ENCODE measurements around the gene LARP4B. TPM values are rescaled to one million over a fixed set of nuclear protein-coding genes. Genes with fewer than 3 reads are reported as not detected.

LARP4B gene
- total and polyA plus RNA-seq, 2 experiments from 2014 or later: 18.3 to 52.3 TPM

DNA sequence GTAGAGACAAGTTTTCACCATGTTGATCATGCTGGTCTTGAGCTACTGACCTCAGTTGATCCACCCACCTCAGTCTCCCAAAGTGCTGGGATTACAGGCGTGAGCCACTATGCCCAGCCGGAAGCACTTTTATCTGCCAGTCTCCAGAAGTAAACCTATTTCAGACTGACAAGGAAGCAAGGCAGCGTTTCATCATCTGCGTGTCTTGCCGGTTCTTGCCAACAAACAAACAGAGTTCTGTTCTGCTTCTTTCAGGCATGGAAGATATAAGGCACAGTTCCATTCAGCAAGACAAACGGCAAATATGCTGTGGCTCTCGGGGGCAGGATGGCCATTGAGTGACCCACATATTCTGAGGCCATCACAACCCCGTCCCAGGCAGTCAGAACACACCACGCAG, 15.5 kb upstream of the LARP4B start (continued):
- TF ChIP-seq, protein P1, sequence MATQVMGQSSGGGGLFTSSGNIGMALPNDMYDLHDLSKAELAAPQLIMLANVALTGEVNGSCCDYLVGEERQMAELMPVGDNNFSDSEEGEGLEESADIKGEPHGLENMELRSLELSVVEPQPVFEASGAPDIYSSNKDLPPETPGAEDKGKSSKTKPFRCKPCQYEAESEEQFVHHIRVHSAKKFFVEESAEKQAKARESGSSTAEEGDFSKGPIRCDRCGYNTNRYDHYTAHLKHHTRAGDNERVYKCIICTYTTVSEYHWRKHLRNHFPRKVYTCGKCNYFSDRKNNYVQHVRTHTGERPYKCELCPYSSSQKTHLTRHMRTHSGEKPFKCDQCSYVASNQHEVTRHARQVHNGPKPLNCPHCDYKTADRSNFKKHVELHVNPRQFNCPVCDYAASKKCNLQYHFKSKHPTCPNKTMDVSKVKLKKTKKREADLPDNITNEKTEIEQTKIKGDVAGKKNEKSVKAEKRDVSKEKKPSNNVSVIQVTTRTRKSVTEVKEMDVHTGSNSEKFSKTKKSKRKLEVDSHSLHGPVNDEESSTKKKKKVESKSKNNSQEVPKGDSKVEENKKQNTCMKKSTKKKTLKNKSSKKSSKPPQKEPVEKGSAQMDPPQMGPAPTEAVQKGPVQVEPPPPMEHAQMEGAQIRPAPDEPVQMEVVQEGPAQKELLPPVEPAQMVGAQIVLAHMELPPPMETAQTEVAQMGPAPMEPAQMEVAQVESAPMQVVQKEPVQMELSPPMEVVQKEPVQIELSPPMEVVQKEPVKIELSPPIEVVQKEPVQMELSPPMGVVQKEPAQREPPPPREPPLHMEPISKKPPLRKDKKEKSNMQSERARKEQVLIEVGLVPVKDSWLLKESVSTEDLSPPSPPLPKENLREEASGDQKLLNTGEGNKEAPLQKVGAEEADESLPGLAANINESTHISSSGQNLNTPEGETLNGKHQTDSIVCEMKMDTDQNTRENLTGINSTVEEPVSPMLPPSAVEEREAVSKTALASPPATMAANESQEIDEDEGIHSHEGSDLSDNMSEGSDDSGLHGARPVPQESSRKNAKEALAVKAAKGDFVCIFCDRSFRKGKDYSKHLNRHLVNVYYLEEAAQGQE (IDR thresholded peaks at IDR 0.05; ENCODE audit: unreplicated experiment): no peak
- TF ChIP-seq EZH2phosphoT487 (IDR thresholded peaks at IDR 0.05; ENCODE audit: unreplicated experiment) (no peak), ZNF114 (CRISPR knock-in tag; IDR thresholded peaks at IDR 0.05) (no peak)

DNA sequence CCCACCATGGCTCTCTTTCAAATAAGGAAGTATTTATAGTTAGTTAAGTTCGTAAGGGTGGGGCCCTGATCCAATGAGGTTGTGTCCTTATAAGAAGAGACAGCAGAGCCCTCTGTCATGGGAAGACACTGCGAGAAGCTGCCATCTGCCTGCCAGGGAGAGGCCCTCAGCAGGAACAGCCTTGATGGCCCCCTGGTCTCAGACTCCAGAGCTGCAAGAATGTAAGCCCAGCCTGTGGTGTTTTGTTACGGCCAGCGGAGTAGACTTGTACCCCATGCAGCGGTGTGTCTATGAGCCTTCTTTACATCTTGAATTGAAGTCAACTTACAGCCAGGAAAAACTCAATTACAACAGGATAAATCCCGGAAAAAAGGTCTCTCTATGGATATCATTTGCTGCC, 14.3 kb upstream of the LARP4B start:
- ATAC-seq (peak; percentile 81), DNase-seq (ENCODE audit: low spot score) (peak; percentile 32)
- no peaks in the 10 kb centered on the region for H3K9me3 Mint-ChIP-seq
- H2AFZ ChIP-seq: no peak overlapping the region
- H4K20me1 ChIP-seq (replicated peaks; ENCODE audit: insufficient read depth): no peaks in the 10 kb centered on the region
- H3K4me1 ChIP-seq (ENCODE audit: insufficient read depth): no peaks in the 10 kb centered on the region
- no peak overlapping the region for H3K27ac Mint-ChIP-seq
- no peaks in the 10 kb centered on the region for H3K9me2 ChIP-seq (ENCODE audit: insufficient read depth)
- H3K27me3 Mint-ChIP-seq (ENCODE audit: insufficient read depth, low read depth, poor library complexity): peaks cover 1% of the 10 kb centered on the region
- H3F3A ChIP-seq (replicated peaks; ENCODE audit: low read depth): no peaks in the 10 kb centered on the region
- no peaks in the 10 kb centered on the region for H3K36me3 Mint-ChIP-seq (ENCODE audit: low read depth)
- H3K4me1 Mint-ChIP-seq: peaks cover 6% of the 10 kb centered on the region; the same call in 1 of the 3 replicates
- H3K27ac ChIP-seq (ENCODE audit: low read depth): no peak overlapping the region
- TF ChIP-seq, protein P2, sequence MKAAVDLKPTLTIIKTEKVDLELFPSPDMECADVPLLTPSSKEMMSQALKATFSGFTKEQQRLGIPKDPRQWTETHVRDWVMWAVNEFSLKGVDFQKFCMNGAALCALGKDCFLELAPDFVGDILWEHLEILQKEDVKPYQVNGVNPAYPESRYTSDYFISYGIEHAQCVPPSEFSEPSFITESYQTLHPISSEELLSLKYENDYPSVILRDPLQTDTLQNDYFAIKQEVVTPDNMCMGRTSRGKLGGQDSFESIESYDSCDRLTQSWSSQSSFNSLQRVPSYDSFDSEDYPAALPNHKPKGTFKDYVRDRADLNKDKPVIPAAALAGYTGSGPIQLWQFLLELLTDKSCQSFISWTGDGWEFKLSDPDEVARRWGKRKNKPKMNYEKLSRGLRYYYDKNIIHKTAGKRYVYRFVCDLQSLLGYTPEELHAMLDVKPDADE (IDR thresholded peaks at IDR 0.05): no peak
- TF ChIP-seq EZH2phosphoT487 (IDR thresholded peaks at IDR 0.05; ENCODE audit: unreplicated experiment) (no peak), ZNF331 (CRISPR knock-in tag; IDR thresholded peaks at IDR 0.05; ENCODE audit: low read depth) (no peak), ZNF114 (CRISPR knock-in tag; IDR thresholded peaks at IDR 0.05) (no peak)
- TF ChIP-seq, protein P3, sequence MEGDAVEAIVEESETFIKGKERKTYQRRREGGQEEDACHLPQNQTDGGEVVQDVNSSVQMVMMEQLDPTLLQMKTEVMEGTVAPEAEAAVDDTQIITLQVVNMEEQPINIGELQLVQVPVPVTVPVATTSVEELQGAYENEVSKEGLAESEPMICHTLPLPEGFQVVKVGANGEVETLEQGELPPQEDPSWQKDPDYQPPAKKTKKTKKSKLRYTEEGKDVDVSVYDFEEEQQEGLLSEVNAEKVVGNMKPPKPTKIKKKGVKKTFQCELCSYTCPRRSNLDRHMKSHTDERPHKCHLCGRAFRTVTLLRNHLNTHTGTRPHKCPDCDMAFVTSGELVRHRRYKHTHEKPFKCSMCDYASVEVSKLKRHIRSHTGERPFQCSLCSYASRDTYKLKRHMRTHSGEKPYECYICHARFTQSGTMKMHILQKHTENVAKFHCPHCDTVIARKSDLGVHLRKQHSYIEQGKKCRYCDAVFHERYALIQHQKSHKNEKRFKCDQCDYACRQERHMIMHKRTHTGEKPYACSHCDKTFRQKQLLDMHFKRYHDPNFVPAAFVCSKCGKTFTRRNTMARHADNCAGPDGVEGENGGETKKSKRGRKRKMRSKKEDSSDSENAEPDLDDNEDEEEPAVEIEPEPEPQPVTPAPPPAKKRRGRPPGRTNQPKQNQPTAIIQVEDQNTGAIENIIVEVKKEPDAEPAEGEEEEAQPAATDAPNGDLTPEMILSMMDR (conservative IDR thresholded peaks at IDR 0.05; ENCODE audit: low read depth in 2 of 2): no peak
- TF ChIP-seq, protein P4, sequence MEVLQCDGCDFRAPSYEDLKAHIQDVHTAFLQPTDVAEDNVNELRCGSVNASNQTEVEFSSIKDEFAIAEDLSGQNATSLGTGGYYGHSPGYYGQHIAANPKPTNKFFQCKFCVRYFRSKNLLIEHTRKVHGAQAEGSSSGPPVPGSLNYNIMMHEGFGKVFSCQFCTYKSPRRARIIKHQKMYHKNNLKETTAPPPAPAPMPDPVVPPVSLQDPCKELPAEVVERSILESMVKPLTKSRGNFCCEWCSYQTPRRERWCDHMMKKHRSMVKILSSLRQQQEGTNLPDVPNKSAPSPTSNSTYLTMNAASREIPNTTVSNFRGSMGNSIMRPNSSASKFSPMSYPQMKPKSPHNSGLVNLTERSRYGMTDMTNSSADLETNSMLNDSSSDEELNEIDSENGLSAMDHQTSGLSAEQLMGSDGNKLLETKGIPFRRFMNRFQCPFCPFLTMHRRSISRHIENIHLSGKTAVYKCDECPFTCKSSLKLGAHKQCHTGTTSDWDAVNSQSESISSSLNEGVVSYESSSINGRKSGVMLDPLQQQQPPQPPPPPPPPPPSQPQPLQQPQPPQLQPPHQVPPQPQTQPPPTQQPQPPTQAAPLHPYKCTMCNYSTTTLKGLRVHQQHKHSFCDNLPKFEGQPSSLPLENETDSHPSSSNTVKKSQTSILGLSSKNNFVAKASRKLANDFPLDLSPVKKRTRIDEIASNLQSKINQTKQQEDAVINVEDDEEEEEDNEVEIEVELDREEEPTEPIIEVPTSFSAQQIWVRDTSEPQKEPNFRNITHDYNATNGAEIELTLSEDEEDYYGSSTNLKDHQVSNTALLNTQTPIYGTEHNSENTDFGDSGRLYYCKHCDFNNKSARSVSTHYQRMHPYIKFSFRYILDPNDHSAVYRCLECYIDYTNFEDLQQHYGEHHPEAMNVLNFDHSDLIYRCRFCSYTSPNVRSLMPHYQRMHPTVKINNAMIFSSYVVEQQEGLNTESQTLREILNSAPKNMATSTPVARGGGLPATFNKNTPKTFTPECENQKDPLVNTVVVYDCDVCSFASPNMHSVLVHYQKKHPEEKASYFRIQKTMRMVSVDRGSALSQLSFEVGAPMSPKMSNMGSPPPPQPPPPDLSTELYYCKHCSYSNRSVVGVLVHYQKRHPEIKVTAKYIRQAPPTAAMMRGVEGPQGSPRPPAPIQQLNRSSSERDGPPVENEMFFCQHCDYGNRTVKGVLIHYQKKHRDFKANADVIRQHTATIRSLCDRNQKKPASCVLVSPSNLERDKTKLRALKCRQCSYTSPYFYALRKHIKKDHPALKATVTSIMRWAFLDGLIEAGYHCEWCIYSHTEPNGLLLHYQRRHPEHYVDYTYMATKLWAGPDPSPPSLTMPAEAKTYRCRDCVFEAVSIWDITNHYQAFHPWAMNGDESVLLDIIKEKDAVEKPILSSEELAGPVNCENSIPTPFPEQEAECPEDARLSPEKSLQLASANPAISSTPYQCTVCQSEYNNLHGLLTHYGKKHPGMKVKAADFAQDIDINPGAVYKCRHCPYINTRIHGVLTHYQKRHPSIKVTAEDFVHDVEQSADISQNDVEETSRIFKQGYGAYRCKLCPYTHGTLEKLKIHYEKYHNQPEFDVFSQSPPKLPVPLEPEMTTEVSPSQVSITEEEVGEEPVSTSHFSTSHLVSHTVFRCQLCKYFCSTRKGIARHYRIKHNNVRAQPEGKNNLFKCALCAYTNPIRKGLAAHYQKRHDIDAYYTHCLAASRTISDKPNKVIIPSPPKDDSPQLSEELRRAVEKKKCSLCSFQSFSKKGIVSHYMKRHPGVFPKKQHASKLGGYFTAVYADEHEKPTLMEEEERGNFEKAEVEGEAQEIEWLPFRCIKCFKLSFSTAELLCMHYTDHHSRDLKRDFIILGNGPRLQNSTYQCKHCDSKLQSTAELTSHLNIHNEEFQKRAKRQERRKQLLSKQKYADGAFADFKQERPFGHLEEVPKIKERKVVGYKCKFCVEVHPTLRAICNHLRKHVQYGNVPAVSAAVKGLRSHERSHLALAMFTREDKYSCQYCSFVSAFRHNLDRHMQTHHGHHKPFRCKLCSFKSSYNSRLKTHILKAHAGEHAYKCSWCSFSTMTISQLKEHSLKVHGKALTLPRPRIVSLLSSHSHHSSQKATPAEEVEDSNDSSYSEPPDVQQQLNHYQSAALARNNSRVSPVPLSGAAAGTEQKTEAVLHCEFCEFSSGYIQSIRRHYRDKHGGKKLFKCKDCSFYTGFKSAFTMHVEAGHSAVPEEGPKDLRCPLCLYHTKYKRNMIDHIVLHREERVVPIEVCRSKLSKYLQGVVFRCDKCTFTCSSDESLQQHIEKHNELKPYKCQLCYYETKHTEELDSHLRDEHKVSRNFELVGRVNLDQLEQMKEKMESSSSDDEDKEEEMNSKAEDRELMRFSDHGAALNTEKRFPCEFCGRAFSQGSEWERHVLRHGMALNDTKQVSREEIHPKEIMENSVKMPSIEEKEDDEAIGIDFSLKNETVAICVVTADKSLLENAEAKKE (CRISPR knock-in tag; IDR thresholded peaks at IDR 0.05): no peak
- H3K4me3 Mint-ChIP-seq: no peak overlapping the region
- no peaks in the 10 kb centered on the region for H3K79me2 ChIP-seq (replicated peaks; ENCODE audit: insufficient read depth)
- H3K4me2 ChIP-seq: no peak overlapping the region
- no peaks in the 10 kb centered on the region for H3K36me3 ChIP-seq (ENCODE audit: insufficient read depth)
- H3K27me3 ChIP-seq (ENCODE audit: insufficient read depth): no peaks in the 10 kb centered on the region
- no peak overlapping the region for H3K4me3 ChIP-seq
